Hippocampal formation (tissue), 2 donors: ENCODE results near the gene MINK1.
A peak's percentile ranks its signal among the peaks of the same experiment; 100 is the strongest.

Source experiments
- DNase-seq, 2 donors: peaks; one replicate each; lab custom pipeline; 2025; lab: John Stamatoyannopoulos, UW

MINK1 gene

GRCh38 chr17:4833178-4833940 is at the start of gene MINK1:
Gene MINK1, plus strand, starts transcription at chr17:4833340. Its CDS starts 244 bp downstream, at chr17:4833584.
- peak; percentile 77 to 82 for DNase-seq

GRCh38 chr17:4785311-4786105 is 47.6 kb upstream of the MINK1 start:
- DNase-seq = no peak

- DNase-seq = no peak
Observed at GRCh38 chr17:4786106-4786511, 47.0 kb upstream of the MINK1 start, which contains the start of gene VMO1. Gene VMO1, minus strand, starts transcription at chr17:4786364. Its CDS starts 12 bp downstream, at chr17:4786352.

GRCh38 chr17:4786516-4786915 is 46.6 kb upstream of the MINK1 start:
- DNase-seq = no peak

- DNase-seq = no peak
Observed at GRCh38 chr17:4788159-4788806, 44.9 kb upstream of the MINK1 start.

- no peak for DNase-seq
Observed at GRCh38 chr17:4788807-4789700, 44.1 kb upstream of the MINK1 start, which contains the start of gene GLTPD2. Gene GLTPD2, plus strand, starts transcription at chr17:4788964. Its CDS starts 48 bp downstream, at chr17:4789012.

GRCh38 chr17:4789701-4789950 is 43.5 kb upstream of the MINK1 start:
- DNase-seq = no peak

- DNase-seq = peak; percentile 86 to 87
Observed at GRCh38 chr17:4789951-4790704, 43.0 kb upstream of the MINK1 start.

GRCh38 chr17:4790705-4791088 is 42.4 kb upstream of the MINK1 start:
- no peak for DNase-seq

GRCh38 chr17:4795168-4795567 is 38.0 kb upstream of the MINK1 start:
- no peak for DNase-seq

- DNase-seq = no peak
Observed at GRCh38 chr17:4796552-4796920, 36.6 kb upstream of the MINK1 start.

GRCh38 chr17:4800462-4801196 is 32.5 kb upstream of the MINK1 start:
- DNase-seq = no peak

- no peak for DNase-seq
Observed at GRCh38 chr17:4802228-4802627, 30.9 kb upstream of the MINK1 start, which contains the start of gene C17orf114. Gene C17orf114, minus strand, starts transcription at chr17:4802328.

- no peak for DNase-seq
Observed at GRCh38 chr17:4806456-4806776, 26.7 kb upstream of the MINK1 start.

GRCh38 chr17:4806777-4807604 is 26.1 kb upstream of the MINK1 start, which contains the start of gene PLD2:
Gene PLD2, plus strand, starts transcription at chr17:4807152. Its CDS starts 621 bp downstream, at chr17:4807773.
- DNase-seq = peak; percentile 58 to 72

- DNase-seq = no peak
Observed at GRCh38 chr17:4807605-4808377, 25.3 kb upstream of the MINK1 start.

GRCh38 chr17:4808378-4808767 is 24.8 kb upstream of the MINK1 start:
- peak; percentile 21 to 64 for DNase-seq

GRCh38 chr17:4810696-4811290 is 22.3 kb upstream of the MINK1 start:
- DNase-seq = no peak
